HG03175 (cell line): Measurements from ENCODE around the gene L1TD1.
"Not testable (repeated sequence)": the region's sequence is repeated elsewhere in the genome, so short reads cannot be mapped to it uniquely, and the experiment has no call there.

ENCODE experiments used
- ATAC-seq: cut with Tn5 transposase; IDR thresholded peaks from one replicate; pipeline ENCODE4 v1.9.1; 2021; ENCODE audit warnings: mild to moderate bottlenecking, moderate library complexity; ENCODE audit not compliant: unreplicated experiment

L1TD1 gene

GRCh38 chr1:62232871-62233278, 38.2 kb downstream of the L1TD1 start:
- ATAC-seq = no peak

- no peak for ATAC-seq
Measured at GRCh38 chr1:62233926-62234450, 39.3 kb downstream of the L1TD1 start.

GRCh38 chr1:62234688-62235087, 40.0 kb downstream of the L1TD1 start:
- no peak for ATAC-seq

DNA sequence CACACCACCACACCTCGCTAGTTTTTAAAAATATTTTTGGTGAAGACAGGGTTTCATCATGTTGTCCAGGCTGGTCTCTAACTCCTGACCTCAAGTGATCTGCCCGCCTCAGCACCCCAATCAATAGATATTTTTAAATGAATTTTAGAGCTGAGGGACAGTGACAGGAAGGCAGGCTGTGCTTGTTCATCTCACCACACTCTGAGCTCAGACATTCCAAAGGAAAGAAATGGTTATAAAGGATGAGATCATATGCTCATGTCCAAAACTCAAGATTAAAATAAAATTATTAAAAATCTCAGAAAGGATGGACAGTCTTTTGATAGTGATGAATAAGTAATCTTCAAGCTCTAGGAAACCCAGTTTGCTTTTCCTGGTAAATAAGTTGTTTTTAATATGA, 40.9 kb downstream of the L1TD1 start:
- no peak for ATAC-seq

DNA sequence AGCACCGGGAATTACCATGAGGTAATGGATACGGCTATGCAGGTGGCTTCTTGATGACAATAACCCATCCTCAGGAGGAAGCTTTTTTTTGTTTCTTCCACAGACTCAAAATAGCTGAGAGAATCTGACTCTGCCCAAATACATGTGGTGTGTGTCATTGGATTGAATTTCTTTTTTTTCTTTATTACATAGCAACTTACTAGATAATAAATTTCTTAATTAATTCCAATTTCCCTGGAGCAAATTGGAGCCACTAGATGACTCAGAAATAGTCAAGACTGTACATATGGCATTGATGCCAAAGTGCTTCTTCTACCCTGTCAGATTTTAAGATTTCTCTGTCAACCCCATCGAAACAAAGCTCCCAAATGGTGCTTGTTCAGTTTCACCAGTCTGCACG, 42.7 kb downstream of the L1TD1 start:
- ATAC-seq = no peak

DNA sequence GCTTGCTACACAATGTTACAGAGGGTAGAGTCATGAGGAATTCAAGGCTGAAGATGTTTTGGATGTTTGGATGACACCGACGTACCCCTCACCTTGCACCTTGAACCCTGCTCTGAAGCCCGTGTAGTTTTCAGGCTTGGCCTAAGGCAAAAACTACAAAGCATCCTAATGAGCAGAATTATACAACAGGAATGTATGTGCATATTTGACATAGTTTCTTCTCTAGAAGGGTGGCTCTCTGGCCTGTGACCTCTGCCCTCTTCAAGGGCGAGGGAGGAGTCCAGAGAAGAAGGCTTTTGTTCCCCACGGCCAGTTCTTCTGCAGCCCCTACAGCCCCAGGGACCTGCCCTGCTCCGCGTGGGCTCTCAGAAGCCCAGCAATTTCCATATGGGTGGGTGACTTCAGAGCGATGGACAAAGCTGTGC, 43.3 kb downstream of the L1TD1 start:
- ATAC-seq = no peak

DNA sequence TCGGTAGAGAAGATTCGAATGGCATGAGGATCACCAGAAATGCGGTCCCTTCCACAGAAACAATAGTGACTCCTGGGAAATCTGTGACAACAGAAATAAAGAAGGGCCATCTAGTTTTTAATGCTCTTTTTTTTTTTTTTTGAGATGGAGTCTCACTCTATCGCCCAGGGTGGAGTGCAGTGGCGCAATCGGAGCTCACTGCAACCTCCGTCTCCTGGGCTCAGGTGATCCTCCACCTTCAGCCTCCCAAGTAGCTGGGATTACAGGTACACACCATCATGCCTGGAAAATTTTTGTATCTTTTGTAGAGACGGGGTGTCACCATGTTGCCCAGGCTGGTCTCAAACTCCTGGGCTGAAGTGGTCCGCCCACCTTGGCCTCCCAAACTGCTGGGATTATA, 43.9 kb downstream of the L1TD1 start:
- ATAC-seq = no peak

GRCh38 chr1:62239652-62240403, 45.2 kb downstream of the L1TD1 start:
- ATAC-seq = not testable (repeated sequence)

- ATAC-seq = no peak
Measured at GRCh38 chr1:62240651-62241370, 46.2 kb downstream of the L1TD1 start.

GRCh38 chr1:62241371-62242131, 46.9 kb downstream of the L1TD1 start:
- ATAC-seq = no peak

DNA sequence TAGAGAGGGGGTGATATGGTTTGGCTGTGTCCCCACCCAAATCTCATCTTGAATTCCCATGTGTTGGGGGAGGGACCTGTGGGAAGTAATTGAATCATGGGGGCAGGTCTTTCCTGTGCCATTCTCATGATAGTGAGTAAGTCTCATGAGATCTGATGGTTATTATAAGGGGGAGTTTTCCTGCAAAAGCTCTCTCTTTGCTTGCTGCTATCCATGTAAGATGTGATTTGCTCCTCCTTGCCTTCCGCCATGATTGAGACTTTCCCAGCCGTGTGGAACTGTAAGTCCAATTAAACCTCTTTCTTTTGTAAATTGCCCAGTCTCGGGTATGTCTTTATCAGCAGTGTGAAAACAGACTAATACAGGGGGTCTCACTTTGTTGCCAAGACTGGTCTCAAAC, 49.7 kb downstream of the L1TD1 start:
- not testable (repeated sequence) for ATAC-seq

DNA sequence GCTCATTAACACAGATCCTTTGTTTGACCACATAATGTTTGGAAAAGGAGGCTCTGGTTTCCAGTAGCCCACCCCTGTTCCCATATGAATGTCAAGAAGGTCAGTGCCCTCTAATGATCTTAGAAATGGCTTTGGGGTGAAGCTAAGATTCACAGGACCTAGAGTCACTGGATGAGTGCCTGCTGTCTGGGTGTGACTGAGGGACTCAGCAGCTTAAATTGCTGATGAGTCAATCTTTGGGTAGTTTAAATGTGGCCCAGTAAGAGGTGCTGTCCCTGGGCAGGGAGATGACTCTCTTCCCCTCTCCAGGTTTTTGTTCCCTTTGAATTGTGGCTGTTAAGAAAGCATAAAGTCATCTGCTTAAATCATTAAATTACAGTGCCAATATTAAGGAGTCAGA, 50.6 kb downstream of the L1TD1 start:
- no peak for ATAC-seq

GRCh38 chr1:62247391-62248168, 52.9 kb downstream of the L1TD1 start:
- no peak for ATAC-seq

- ATAC-seq = no peak
Measured at GRCh38 chr1:62250126-62250726, 55.6 kb downstream of the L1TD1 start.

DNA sequence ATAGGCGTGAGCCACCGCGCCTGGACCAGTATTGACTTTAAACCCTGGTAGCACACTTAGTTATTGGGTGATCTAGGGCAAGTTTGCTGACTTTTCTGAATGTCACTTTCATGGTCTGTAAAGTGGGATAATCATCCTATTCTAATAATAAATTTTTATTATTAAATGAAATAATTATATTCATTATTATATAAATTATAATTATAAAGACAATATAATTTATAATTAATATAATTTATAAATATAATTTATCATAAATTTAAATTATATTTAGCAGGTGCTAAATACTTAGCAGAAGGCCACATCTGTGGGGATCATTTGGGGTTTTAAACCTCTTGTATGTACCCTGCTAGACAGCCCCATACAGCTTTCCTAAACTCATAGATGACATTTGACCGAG, 64.9 kb downstream of the L1TD1 start:
- ATAC-seq = no peak

- ATAC-seq = no peak
Measured at GRCh38 chr1:62260688-62261087, 66.0 kb downstream of the L1TD1 start.
